Activated CD4-positive, alpha-beta T cell treated with anti-CD3 and anti-CD28 coated beads, Interleukin-2, Interleukin-4, amounts not matched to agents 100 ng/mL and 50 ng/mL, durations not matched to agents 16 hours and 8 hours (primary cell): ENCODE data around the gene CBLN3.
"Not testable (repeated sequence)": the region's sequence is repeated elsewhere in the genome, so short reads cannot be mapped to it uniquely, and the experiment has no call there.

Experiments
- DNase-seq: peaks from one replicate; pipeline ENCODE4 v3.0.0-alpha.2; 2020; ENCODE audit warnings: low spot score

Gene CBLN3

DNA sequence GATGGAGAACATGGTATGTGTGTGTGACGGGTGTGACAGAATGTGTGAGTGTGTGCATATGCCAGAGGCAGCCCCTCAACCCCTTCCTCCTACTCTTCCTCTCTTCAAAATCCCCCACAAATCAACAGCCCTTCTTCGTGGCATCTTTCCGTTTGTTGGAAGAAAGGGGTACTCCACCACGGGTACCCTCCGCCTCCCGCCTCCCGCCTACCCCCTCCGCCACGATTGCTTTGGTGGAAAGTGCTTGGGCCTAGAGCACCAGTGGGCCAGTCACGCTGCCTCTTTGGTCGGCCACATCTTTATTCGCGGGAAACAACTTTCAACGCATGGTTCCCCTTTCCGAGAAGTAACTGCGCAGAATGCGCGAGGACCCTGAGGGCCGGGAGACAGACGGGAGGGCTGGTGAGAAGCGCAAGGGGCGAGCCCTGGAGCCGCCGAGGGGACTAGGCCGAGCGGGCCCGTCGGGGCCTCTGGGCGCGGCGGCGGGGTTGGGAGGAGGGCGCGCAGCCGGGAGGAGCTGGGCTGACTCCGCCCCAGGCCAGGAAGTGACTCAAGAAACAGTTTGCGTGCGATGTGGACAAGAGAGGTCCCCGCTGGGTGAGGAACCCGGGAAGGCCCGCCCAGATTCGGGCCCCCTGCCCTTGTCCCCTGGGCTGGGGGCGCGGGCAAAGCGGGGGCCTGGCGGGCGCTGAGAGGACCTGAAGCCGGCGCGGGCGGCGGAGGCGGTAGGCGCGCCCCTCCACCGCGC, at the start of gene CBLN3, which contains the start of gene KHNYN:
Gene CBLN3, minus strand, starts transcription at position 274 of the 748 bp plus-strand sequence. CDS start 614 bp downstream, outside the sequence.
Gene KHNYN, plus strand, starts transcription at position 560 of the 748 bp plus-strand sequence. CDS start 777 bp downstream, outside the sequence.
- peak; percentile 92 for DNase-seq

DNA sequence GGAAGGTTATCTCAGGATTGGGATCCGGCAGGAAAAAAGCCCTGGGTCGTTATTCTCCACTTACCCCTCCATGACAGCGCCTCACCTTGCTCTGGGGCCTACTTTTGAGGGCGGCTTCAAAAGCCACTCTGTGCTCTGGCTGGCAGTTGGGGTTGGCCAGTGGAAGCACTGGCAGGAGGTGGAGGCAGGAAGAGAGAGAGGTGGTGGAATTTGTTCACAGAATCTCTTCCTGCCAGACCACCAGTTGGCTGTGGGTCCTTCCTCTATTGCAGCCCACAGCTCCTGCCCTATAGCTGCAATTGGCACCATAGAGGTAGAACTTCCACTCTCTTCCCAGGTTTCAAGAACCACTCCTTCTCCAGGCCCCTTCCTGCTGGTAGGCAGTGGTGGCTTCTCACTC, 45.8 kb upstream of the CBLN3 start:
- DNase-seq, result no peak

DNA sequence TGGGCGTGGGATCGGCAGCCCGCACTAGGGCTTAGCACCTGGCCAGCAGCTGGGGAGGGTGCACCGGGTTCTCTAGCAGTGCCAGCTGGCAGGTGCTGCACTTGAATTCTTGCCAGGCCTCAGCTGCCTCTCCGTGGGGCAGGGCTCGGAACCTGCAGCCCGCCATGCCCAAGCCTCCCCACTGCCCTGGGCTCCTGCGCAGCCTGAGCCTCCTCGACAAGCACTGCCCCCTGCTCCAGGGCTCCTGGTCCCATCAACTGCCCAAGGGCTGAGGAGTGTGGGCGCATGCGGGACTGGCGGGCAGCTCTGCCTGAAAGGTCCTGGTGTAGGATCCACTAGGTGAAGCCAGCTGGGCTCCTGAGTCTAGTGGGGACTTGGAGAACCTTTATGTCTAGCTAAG, 43.7 kb upstream of the CBLN3 start:
- DNase-seq, result no peak

DNA sequence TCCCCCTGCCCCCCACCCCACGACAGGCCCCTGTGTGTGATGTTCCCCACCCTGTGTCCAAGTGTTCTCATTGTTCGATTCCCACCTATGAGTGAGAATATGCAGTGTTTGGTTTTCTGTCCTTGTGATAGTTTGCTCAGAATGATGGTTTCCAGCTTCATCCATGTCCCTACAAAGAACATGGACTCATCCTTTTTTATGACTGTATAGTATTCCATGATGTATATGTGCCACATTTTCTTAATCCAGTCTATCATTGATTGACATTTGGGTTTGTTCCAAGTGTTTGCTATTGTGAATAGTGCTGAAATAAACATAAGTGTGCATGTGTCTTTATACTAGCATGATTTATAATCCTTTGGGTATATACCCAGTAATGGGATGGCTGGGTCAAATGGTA, 41.0 kb upstream of the CBLN3 start:
- not testable (repeated sequence) for DNase-seq

DNA sequence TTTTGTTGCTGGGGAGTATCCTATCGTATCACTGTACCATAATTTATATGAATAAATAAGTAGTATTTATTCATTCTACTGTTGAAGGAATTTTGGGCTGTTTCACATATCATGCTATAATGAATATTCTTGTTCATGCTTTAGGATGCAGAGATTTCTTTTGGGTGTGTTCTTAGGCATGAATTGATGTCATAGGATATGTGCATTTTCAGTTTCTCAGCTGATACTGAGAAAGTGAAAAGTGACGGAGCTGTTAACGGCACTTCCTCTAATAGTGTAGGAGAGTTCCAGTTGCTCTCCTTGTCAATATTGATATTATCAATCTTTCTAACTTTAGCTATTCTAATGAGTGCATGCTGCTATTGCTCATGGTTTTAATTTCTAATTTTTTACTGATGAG, 36.3 kb upstream of the CBLN3 start:
- DNase-seq, result no peak

DNA sequence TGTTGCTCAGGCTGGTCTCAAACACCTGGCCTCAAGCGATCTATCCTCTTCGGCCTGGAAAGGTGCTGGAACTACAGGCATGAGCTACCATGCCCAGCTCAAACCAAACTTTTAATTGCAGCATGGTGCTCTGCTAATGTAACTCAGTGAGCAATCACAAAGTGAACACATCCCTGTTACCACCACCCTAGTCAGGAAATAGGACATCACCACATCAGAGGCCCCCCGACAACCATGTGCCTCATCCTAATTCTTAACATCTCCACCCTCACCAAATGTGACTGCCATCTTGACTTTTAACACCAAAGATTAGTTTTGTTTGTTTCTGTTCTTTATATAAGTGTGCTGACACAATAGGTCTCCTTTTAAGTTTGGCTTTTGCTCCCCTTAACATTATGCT, 35.9 kb upstream of the CBLN3 start:
- DNase-seq, result no peak

DNA sequence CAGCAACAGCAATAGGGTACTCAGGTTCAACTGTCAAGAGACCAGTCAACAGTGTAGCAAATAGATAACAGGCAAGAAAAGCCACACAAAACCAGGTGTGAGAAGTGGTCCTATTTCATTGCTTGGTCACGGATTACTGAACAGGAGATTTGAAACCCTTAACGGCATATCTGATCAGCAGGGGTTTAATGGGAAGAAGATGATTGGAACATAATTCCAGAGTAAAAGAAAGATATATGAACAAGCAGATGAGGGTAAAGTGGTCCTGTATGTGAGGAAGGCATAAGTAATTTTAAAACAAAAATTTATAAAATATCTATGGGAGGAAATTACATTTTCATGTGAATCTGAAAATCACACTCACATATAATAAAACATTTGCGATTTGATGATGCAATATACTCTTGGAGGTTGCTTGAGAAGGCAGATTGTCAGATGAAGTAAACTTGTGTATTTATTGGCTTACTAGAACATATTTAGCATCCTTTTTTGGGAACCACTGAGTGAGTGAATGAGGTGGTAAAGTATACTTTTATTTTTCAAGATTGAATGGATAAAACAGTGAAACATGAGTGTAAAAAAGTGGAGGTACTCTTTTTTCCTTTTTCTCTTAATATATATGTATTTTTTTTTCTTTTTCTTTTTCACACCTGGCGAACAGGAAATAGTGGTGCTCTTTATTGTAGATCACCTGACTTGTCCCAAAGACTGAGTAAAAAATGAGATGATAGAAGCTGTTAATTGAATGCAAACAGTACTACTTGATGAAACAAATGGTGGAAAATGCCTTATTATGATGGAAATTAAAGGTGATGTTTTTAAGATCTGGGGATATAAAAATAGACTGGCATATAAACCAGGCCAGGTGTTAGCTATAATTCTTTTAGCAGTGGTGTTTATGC, 34.7 kb upstream of the CBLN3 start:
- DNase-seq, result no peak

DNA sequence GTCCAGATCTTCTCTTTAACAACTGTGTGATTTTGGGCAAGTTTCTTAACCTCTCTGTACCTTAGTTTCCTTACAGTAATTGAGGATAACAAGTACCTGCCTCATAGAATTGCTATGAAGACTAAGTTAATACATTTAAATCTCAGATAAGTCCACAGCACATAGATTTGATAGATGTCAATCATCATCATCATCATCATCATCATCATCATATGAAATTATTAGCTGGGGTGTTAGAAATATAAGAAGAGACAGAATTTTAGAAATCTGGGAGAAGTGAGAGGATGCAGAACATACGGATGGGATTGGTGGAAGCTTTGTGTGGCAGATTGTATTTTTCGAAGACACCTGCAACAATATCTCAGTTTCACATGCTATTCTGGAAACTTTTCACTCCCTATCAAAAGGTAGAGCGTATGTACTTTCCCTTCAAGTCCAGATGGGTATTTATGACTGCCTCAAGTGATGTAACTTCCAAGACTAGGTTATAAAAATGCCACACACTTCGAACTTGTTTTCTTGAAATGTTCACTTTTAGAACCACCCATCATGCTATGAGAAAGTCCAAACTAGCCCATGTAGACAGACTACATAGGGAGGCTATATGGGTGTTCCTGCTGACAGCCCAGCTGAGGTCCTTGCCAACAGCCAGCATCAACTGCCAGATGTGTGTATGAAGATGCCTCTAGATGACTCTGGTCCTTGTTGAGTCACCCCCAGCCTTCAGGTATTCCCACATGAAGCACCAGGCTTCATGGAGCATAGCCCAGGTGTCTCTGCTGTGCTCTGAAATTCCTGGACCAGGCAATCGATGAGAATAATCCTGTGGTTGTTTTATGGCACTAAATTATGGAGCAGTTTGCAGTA, 33.8 kb upstream of the CBLN3 start:
- no peak for DNase-seq

DNA sequence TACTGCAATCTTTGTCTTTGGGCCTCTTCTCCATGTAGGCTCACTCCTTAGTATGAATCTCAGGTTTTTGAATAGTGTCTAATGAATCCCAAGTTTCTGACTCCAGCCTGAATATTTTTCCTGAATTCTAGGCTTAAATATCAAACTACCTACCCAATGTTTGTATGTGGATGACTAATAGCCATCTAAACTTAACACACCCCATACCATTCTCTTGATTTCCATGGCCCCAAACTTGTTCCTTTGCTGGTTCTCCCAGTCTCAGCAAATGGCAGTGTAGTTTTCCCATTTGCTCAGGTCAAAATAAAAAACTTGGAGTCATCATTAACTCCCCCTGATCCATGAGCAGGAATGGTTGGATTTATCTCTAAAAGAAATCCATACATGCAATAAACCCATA, 31.9 kb upstream of the CBLN3 start:
- no peak for DNase-seq

DNA sequence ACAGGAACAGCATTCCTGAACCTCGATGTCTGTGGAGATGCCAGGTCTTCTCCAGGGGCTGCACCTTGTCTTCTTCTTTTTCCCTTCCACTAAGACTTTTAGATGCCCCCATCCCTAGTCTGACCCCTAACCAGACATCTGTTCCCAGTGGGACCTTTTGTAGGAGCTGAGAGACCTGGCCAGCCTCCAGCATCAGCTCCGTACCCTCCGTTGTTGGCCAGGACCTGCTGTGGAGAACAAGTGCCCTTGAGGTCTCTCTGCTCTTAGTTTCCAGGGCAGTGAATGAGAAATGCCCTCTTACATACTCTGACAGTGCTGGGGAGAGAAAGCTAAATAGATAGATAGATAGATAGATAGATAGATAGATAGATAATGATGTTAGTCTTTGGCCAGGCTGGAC, 29.9 kb upstream of the CBLN3 start:
- DNase-seq, result no peak

DNA sequence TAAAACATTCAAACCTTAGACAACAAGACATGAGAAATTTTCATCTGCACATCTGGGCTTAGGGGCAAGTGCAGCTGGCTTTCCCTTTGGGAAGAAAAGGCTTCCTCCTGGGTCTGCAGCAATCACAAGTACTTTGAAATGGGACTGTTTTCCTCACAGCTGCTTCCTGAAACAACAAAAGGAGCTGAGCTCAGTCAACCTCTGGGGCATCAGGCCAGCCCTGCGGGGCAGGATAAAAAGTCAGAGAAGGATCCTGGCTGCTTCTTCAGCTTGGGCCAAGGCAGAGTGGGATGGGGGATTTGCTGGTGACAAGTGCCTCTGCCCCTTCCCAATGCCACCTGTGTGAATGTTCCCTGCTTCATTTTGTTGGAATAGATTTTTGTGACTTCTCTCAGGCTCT, 29.3 kb upstream of the CBLN3 start:
- no peak for DNase-seq

DNA sequence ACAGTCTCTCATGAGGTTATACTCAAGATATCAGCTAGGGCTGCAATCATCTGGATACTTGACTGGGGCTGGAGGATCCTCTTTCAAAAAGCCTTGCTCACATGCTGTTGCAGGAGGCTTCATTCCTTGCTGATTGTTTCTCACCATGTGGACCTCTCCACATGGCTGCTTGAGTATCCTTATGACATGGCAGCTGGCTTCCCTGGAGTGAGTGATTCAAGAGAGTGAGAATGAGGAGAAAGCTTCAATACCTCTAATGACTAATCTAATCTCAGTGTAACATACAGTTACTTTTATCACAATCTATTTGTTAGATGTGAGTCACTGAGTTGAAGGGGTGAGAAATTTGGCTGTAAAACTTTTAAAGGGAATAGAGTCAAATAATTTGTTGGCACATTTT, 27.5 kb upstream of the CBLN3 start:
- DNase-seq, result no peak

DNA sequence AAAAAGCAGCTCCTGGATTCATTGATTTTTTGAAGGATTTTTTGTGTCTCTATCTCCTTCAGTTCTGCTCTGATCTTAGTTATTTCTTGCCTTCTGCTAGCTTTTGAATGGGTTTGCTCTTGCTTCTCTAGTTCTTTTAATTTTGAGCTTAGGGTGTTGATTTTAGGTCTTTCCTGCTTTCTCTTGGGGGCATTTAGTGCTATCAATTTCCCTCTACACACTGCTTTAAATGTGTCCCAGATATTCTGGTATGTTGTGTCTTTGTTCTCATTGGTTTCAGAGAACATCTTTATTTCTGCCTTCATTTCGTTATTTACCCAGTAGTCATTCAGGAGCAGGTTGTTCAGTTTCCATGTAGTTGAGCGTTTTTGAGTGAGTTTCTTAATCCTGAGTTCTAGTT, 21.4 kb upstream of the CBLN3 start:
- DNase-seq, result not testable (repeated sequence)

DNA sequence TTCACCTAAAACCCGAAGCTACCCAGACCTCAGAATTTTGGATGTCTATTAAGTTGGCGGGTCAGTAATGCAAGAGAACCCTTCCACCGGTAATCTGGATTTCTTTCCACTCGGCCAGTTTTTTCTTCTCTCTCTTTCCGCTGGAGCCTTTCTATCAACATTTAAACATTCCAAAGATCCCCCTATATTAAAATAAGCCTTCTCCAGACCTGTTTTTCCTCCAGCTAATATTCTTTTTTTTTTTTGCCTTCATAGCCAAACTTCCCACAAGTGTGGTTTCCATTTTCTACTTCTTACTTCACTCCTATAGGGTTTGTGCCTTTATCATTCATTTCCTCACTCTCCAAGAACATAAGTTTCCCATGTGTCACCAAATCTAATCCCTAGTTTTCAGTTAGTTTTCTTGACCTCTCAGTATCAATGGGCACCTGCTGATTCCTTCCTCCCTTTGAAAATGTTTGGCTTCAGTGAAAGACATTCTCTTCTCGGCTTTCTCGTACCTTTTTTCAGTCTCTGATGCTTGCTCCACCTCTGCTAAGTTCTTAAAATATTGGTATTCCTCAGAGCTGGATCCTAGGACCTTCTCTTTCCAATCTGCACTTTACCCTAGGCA, 13.7 kb upstream of the CBLN3 start:
- DNase-seq, result no peak

DNA sequence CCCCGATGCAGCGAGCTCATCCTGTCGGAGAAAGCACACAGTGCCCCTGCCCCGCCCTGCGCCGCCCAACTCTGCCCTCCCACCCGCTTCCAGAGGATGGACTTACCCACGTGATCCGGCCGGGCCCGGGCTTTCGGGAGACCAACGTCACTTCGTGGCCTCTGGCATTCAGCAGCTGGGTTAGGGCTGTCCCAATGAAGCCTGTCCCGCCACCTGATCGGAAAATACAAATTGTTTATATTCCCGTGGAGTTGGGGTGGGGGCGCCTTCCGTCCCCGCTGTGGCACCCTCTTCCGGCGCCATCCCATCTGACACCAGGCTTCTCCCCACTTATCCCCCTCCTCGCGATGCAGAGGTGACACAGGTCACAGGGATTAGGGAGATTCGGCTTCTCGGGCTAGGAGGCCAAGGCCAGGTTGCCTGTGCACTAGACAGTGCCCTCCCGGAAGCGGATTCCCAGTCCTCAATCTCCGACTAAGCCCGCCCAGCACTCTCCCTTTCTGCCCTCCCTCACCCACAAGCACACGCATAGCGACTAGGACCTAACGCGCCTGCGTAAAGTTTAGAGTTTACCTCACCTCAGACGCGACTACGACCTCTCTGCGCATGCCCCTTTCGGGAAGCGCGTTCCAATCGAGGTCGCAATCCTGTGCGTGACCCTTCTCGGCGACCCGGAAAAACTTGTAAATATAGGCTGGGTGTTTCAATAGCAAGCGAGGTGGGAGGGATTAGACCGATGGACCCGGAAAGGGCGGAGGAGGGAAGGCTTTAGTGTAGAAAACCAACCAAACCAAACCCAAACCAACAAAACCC, 13.0 kb upstream of the CBLN3 start, which contains the start of gene SDR39U1:
Gene SDR39U1, minus strand, starts transcription at position 537 of the 813 bp plus-strand sequence. Its CDS starts 7 bp downstream, at position 530.
- DNase-seq, result peak; percentile 99

DNA sequence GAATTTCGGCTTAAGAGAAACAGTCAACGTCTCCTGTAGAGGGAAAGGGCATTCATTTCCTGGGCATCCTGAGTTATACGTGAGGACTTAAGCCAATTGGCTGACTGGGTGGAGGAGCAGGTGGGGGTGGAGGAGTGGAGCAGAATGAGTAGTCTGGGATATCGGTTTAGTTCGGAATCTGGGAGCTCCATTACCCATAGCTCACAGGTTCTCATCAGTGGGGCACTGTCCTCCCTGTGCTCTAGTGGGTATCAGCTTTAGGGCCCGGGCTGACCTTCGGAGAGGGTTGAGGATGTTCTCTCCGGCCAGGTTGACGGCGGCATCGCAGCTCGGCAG, 12.4 kb upstream of the CBLN3 start:
- no peak for DNase-seq

DNA sequence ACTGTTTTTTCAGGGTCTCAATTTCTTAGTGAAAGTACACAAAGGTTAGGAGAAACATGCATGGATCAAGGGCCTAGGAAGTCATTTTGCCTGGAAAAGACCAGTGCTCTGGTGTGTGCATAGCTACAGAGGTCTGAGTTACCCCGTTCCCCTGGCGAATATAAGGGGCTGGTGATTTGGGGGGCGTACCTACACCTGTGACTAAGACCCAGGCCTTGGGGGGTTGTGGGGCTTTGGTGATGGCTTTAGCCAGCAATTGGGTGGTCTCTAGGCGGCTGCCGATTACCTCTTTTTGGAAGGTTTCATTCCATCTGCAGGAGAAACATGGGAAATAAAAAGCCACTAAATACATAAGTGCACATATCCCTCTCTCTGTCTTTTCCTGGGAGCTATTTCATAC, 12.0 kb upstream of the CBLN3 start:
- DNase-seq, result no peak

DNA sequence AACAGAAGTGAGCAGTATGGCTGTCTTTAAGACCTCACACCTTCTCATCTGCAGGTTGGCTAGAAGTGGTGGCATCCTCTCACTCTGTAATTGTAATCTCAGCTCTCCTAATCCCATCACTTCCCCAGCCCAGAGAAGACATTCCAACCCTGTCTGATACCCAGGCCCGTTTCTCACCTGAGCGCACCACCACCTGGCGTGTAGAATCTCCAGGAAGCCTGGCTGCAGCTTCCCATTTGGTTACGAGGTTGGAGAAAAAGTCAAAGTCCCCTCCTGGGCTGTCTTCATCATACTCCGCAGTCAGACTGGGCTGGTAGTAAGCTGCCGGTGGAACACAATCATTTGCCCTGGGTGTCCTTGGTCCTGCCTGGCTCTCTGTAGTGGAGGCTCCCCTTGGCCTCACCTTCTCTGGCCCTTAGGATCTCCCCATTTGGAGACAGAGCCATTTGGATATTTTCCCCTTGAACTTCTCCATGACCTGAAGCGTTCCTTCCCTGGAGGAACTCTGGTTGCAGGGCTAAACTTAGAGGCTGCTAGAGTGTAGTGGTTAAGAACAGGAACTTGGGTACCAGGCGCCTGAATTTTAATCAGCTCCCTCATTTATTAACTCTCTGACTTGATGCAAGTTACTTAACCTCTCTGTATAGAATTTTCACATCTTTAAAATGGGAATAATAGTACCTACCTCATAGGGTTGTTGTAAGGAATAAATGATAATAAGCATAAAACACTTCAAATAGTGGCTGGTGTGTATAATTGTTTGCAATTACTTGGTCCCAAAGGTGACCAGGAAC, 11.3 kb upstream of the CBLN3 start:
- no peak for DNase-seq

DNA sequence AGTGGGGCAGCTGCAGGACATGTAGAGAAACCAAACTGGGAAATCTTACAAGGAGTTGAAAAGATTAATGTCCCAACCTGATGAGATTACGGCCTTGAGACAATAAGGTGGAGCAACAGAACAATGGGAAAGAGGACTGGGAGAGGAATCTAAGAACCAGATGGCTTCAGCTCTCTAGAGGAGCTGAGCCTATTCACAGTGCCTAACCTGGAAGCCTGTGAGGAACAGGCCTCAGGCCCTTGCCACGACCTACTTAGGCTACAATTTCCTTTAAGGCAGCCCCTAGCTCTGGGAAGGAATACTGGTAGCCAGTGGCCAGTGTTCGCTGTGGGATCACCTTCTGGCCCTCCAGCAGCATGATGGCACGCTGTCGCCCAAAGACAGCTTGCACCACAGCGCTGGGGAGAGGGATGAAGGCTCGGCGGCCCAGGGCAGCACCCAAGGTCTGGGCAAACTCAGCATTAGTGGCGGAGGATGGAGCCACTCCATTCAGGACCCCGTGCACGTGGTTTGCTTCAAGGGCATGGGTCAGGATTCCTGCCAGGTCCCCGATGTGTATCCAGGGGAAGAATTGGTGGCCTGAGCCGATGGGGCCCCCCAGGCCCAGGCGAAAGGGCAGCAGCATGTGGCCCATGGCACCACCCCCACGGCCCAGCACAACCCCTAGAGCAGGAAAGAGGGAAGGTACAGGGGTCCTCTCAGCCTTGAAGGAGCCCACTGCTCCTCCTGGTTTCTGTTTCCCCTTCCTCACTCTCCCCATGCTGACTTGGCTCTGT, 10.6 kb upstream of the CBLN3 start:
- no peak for DNase-seq
